HG03066 (cell line): ENCODE data around the gene CPNE9.

Experiments
- ATAC-seq: cut with Tn5 transposase; IDR thresholded peaks from one replicate; pipeline ENCODE4 v1.9.1; 2021; ENCODE audit warnings: low read depth; ENCODE audit not compliant: unreplicated experiment

Gene CPNE9

DNA sequence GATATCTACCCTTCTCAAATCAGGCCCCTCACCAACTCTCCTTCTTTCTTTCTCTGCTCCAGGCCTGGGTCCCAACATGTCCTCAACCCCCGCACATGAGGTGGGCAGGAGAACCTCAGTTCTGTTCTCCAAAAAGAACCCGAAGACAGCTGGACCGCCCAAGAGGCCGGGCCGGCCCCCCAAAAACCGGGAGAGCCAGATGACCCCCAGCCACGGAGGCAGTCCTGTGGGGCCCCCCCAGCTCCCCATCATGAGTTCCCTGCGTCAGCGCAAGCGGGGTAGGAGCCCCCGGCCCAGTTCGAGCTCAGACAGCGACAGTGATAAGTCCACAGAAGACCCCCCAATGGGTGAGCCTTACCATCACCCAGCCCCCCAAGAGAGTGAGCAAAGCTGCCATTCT, 40.5 kb downstream of the CPNE9 start:
- no peak for ATAC-seq

DNA sequence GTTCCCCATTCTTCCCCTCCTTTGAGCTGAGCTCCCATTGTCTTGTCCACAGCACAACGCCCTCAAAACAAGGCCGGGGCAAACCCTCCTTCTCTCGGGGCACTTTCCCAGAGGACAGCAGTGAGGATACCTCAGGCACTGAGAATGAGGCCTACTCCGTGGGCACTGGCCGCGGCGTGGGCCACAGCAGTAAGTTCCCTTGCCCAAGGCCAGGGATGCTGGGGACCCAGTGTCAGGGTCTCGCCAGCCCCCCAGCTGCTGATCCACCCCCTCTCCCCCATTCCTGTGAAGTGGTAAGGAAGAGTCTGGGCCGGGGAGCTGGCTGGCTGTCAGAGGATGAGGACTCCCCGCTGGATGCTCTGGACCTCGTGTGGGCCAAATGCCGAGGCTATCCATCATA, 41.9 kb downstream of the CPNE9 start:
- ATAC-seq, result no peak

DNA sequence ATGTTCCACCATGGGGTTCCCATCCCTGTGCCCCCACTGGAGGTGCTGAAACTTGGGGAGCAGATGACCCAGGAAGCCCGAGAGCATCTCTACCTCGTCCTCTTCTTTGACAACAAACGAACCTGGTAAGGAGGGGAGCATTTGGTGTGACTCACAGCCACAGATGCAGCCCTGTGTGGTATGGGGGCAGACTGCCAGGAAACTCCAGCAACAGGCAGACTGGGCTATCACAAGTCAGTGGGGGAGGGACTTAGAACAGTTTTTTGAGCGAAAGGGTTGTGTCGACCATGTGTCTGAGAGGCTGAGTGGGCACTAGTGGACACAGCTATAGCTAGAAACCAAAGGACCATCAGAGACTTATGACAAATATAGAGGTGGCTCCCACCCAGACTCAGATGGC, 42.7 kb downstream of the CPNE9 start:
- no peak for ATAC-seq

DNA sequence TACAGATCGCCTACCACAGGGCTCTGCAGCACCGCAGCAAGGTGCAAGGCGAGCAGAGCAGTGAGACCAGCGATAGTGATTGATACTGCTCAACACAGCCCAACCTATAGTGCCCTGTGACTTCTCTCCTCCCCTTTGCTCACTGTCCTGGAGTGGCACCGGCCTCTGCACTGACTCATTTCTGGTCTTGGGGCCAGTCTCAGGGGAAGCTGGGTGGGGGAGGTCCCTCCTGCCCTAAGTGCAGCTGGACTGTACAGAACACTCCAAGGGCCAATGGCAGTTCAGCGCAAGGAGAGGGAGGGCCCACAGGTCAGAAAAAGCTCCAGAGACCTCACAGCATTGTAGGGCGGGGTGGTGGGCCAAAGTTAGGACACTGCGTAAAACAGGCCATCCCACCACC, 43.6 kb downstream of the CPNE9 start:
- ATAC-seq, result no peak

DNA sequence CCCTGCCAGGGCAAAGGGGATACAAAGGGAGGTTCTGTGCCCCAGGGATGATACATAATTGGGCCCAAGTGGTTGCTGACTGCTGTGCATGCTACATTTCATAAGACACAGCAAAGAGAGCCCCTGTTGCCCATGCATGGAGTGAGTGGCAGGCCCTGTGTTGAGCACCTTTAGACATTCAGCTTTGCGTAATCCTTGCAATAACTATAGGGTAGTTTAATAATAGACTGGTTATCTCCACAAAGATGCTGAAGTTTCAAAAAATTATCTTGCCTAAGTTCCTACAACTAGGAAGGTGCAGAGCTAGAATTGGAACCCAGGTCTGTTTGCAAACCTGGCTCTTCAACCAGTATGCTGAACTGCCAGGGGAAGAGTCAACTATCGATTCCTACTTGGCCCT, 44.4 kb downstream of the CPNE9 start:
- ATAC-seq, result no peak

DNA sequence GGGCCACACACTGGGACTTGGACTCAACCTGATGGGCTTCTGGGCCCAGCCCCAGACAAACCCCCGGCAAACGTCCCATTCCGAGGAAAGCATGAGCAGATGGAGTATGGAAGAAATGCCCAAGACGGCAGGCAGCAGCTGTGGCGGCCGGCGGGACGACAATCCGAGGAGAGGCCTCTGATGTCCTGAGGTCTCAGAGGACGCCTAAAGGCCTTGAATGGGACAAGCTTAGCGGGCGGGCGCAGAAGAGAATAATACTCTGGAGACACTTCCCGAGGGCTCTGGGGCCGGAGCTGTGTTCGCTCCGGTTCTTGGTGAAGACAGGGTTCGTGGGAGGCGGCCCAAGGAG, 45.6 kb downstream of the CPNE9 start:
- ATAC-seq, result no peak

DNA sequence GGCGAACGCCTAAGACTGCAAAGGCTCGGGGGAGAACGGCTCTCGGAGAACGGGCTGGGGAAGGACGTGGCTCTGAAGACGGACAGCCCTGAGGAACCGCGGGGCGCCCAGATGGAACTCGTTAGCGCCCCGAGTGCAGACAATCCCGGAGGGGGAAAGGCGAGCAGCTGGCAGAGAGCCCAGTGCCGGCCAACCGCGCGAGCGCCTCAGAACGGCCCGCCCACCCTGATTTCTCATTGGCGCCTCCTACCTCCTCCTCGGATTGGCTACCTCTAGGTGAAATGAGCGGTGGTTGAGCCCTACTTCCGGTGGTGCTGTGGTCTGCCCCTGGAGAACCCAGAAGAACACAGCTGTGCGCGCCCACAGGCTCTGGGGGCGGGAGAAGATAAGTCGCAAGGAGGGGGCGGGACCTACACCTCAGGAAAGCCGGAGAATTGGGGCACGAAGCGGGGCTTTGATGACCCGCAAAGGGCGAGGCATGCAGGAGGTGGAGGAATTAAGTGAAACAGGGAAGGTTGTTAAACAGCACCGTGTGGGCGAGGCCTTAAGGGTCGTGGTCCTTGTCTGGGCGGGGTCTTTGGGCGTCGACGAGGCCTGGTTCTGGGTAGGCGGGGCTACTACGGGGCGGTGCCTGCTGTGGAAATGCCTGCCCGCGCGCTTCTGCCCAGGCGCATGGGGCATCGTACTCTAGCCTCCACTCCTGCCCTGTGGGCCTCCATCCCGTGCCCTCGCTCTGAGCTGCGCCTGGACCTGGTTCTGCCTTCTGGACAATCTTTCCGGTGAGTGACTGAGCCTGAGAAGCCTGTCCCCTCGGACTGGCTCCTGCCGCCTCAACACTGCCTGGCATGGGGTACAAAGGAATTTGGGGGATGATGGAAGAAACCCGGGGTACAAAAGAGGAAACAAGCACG, 46.3 kb downstream of the CPNE9 start, which contains the start of gene OGG1:
OGG1 (plus strand) TSS at position 308 of the 911 bp plus-strand sequence; CDS start at position 643, 335 bp downstream.
- ATAC-seq, result peak; percentile 91

DNA sequence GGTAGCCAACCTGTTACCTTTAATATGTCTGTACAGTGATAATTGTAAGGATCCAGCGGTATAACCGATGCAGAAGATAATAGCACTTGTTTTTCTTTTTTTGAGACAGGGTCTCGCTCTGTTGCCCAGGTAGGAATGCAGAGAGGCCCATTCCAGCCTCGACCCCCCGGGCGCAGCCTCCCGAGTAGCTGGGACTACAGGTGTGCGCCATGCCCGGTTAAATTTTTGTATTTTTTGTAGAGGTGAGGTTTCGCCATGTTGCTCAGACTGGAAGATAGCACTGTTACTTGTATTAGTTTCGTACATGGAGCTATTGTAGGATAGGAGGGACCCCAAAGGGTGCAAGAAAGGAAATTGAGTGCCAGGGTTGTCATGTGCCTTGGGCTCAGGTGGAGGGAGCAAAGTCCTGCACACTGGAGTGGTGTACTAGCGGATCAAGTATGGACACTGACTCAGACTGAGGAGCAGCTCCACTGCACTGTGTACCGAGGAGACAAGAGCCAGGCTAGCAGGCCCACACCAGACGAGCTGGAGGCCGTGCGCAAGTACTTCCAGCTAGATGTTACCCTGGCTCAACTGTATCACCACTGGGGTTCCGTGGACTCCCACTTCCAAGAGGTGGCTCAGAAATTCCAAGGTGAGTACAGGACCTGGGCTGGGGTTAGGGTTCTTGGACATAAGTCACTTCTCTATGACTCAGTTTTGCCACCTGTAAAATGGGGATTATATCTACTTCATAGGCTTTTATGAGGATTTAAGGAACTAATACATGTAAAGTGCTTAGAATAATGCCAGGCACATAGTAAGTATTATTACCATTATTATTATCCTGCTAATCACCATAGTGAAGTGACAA, 47.2 kb downstream of the CPNE9 start:
- ATAC-seq, result no peak

DNA sequence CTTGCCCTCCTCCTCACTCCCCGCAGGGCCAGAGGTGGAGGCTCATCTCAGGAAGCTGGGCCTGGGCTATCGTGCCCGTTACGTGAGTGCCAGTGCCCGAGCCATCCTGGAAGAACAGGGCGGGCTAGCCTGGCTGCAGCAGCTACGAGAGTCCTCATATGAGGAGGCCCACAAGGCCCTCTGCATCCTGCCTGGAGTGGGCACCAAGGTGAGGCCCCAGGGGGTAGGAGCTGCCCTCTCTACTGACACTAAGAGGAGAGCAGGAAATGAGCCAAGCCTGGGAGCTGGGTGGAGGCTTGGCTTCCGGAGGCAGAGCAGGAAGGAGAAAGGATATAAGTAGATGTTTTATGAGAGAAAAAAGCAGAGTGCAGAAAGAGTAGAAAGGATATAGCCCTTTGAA, 51.0 kb downstream of the CPNE9 start:
- no peak for ATAC-seq

DNA sequence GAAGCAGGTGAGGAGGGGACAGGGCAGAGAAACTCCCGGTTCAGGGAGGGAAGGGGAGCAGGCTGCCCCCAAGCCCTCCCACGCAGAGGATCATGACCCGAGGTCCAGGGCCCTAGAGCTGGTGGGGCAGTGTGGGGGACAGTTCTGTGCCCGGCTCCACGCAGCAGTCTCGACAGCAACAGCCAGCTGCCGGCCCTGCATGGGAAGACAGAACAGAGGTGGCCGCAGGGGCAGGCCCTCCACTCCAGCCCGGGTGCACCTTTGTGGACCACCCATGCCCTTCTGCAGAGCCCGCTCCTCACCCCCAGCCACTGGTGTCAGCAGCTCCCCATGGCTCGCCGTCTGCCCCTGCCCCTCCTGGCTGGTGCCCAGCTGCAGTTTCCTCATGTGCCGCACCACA, 53.8 kb downstream of the CPNE9 start:
- no peak for ATAC-seq

DNA sequence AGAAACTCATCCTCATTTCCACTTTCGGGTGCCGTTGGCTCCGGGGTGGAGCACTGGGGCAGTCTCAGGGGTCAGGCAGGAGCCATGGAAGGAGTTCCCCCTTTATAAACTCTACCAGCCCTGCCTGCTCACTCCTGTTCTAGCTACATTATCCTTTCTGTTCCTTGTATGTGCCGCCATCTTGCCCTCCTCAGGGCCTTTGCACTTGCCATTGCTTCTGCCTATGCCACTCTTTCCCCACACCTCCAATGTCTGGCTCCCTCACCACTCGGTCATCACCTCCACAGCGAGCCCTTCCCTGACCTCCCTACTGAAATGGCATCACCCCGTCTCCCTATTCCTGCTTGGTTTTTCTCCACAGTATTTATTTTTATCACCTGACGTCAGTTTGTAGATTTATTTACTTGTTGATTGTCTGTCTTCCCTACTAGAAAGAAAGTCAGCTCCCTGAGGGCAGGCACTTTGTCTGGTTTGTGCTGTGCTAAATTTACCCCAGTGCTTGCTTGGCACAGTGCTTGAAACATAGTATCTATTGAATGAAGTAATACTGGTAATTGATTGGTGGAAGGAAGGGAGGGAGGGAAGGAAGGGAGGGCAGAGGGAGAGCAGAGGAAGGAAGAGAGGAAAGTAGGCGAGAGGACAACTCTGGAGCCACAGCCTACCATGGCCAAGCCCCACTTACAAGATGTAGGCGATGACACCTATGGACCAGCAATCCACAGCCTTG, 57.3 kb downstream of the CPNE9 start:
- ATAC-seq, result no peak

DNA sequence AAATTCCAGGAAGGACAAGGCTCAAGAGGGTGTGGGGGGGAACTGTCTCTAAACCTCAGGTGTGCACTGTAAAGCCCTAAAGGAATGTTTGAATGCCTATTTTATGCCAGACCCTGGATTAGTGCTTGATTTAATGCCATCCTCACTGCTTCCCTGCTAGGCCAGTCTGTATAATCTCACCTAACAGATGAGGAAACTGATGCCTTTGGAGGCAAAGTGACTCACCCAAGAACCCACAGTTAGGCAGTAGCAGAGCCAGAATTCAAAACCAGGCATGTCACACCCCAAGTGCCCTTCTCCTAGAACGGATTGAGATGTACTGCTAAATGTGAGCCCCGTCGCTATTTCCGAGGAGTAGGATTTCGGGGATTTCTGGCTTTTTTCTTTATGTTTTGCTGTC, 58.3 kb downstream of the CPNE9 start:
- no peak for ATAC-seq

DNA sequence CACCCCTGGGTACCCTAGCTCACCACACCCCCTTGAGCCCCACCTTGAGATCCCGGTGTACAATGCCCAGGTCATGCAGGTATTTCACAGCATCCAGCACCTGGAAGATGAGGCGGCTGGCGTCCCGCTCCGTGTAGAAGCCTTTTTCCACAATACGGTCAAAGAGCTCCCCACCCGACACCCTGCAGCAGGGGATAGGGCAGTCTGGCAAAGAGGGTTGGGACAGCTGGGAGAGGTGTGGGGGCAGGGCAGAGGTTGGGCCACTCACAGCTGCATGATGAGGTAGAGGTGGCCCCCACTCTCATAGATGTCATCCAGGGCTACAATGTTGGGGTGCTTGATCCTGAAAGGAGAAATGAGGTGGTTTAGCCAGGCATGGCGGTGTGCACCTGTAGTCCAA, 59.2 kb downstream of the CPNE9 start:
- no peak for ATAC-seq

DNA sequence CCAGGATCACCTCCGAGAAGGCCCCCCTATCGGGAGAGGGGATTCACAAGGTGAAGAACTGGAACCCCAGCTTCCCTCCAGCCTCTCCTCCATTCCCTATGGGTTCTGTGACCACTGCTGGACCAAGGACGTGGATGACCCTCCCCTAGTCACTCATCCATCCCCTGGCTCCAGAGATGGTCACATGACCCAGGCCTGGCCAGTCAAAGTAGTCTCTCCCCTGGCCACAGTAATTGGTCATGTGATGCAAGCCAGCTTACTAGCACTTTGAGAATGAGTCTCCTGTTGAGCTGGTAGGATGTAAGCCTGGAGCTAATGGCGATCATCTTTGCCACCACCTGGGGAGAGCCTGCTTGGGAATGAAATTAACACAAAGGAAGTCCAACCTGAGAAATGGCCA, 62.2 kb downstream of the CPNE9 start:
- no peak for ATAC-seq

DNA sequence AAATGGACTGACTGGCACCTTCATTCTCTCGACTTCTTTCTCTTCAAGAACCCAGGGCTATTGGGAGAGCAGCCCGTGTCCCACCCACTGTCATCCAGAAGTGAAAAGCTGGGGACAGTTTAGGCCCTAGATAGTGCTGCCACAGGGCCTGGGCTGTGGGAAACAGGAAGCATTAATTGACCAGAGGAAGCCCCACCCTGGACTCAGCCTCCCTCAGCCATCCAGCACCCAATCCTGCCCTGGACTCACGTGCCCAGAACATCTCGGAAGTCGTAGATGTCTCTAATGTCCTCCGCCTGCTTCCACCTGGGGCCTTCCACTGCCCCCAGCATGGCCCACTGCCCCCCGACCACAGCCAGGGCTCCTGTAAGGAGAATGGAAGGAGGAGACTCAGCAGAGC, 63.8 kb downstream of the CPNE9 start:
- ATAC-seq, result no peak

DNA sequence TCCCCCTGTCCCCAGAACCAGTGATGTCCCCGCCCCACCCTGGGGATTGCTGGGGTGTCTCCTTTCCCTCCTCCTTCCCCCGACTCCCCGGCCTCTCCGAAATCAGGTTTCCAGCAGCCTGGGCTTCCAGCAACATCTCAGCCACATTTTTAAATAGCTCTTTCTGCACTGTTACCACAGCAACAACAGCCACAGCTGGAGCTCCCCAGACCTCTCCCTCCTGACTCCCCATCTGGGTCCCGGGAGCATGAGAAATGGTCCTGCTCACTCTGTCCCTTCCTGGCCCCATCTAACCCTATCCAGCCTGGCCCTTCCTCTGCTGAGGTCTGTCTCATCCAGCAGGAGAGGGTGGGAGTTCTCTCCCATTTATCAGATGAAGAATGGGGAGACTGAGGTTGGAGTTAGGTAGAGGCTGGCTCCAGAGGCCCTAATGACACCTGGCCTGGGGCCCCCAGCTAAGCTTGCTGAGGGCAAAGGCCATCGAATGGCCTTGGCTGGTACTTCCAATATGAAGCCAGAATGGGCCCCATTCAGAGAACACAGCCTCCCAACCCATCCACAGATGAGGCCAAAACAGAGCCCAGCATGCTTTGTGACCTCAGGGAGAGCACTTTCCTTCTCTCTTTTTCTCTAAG, 64.6 kb downstream of the CPNE9 start:
- no peak for ATAC-seq

DNA sequence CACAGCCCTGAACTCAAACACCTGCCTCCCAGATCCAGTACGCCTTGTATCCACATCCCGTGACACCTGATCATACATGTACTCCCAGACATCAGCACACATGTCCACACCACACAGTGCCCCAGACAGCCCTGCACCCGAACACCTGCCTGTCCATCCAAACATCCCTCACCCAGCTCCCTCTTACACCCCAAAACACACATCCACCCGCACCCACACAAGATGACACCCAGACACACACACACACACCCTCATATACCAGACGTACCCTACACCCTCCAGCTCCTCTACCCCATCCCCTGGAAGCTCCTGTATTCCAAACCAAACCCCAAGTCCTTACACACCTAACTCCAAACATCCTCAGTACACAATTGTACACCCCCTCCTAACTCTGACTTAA, 65.4 kb downstream of the CPNE9 start:
- no peak for ATAC-seq

DNA sequence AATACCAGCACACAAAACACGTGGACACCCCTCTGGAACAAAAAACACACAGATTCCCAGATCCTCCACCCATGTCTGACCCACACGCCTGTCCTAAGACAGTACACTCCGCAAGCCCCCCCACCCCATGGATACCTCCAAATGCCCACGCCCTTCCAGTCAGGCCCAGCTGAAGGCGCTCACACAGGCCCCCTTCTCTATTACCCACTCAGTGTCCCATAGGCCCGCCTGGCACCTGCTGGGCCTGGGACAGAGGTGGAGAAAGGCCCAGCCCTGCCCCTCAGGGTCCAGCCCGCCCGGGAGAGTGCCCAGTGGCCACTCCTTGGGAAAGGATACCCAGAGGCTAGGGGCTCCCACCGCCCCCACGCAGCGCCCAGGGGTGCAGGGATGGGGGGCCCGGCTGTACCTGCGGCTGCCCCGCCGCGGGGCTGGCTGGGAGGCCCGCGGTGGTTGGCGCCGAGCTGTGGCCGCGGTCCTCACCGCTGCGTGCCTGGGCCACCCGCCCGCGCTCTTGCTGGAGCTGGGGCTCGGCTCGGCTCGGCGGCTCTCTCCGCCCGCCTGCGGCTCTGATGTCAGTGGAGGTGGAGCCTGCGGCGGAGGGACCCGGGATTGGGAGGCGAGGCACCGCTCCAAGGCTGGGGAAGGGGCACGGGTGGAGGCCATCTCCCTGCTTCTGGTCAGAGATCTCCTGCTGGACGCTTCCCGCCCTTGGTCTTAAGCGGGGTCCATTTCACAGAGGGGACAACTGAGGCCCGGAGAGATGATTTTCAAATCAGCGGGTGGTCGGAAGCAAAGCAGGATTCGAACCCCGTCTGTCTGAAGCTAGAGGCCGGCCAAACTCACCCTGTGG, 66.0 kb downstream of the CPNE9 start, which contains the start of gene CAMK1:
CAMK1 (minus strand) TSS at position 522 of the 850 bp plus-strand sequence. CDS start 2,198 bp downstream, outside the sequence.
- no peak for ATAC-seq

DNA sequence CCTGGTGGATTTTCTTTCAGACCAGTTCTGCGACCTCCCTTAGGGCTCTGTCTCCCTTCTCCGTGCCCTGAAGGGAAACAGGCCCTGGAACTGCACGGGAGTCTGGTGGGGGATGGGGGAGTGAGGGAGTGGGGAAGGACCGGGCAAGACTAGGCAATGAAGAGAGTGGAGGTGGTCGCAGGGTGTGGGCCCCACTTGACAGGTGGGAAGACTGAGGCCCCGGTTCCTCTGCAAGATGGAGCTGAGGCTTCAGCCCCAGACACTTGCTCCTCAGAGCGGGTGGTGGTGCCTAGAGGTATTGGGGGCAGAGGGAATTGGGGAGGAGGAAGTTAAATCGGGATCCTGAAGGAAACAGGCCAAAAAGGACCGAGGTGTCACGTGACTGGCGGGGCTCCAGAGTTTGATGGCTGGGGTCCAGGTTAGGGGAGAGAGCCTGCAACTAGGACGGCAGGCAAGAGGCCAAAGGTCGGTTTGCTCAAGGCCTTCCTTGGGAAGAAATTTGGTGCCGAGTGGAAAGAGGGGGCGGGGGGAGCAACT, 66.7 kb downstream of the CPNE9 start:
- ATAC-seq, result no peak
